K562 (cell line): Measurements from ENCODE around the gene H3-3A. TPM values are rescaled to one million over a fixed set of nuclear protein-coding genes. Genes with fewer than 3 reads are reported as not detected.

Source experiments
- BCL6 ChIP-seq: fragments of 250-450 bp; sonication (Bioruptor Pico); IDR thresholded peaks from 2 replicates; pipeline ENCODE4 v1.4.0; 2020
- E2F3 ChIP-seq: fragments of 250-450 bp; sonication (Bioruptor Pico); IDR thresholded peaks from 2 replicates; pipeline ENCODE4 v1.4.0; 2020; ENCODE audit warnings: mild to moderate bottlenecking
- FOXP1 ChIP-seq: sonication (generic); formaldehyde crosslinking; IDR thresholded peaks from 2 replicates; pipeline ENCODE4 v1.8.0; 2022; ENCODE audit warnings: mild to moderate bottlenecking, missing genetic modification reagents
- GMEB1 ChIP-seq: fragments of 250-450 bp; sonication (Bioruptor Pico); IDR thresholded peaks from 2 replicates; pipeline ENCODE4 v1.4.0; 2020; ENCODE audit warnings: mild to moderate bottlenecking
- KDM4B ChIP-seq, 2 experiments: fragments of 450-650 bp in 1 of 2; sonication (generic) in 1 of 2; IDR thresholded peaks; 2 replicates each; pipeline ENCODE4 v1.6.1; 2016 to 2017; ENCODE audit warnings: borderline replicate concordance in 2 of 2, antibody characterized with exemption in 1 of 2, low read depth in 1 of 2, mild to moderate bottlenecking in 1 of 2
- KHSRP ChIP-seq: fragments of 450-650 bp; IDR thresholded peaks from 2 replicates; pipeline ENCODE4 v1.6.1; 2017
- MAZ ChIP-seq, 2 experiments: fragments of 450-650 bp in 1 of 2; sonication (generic) in 1 of 2; formaldehyde crosslinking; IDR thresholded peaks in 1 of 2; conservative IDR thresholded peaks in 1 of 2; 2 replicates each; pipeline versions ENCODE4 v1.4.0 to v1.5.0; 2020; ENCODE audit warnings: mild to moderate bottlenecking in 1 of 2, missing genetic modification reagents in 1 of 2
- MYNN ChIP-seq, 2 experiments: sonication (generic); formaldehyde crosslinking in 1 of 2; IDR thresholded peaks; 2 replicates each; pipeline versions ENCODE4 v1.5.0 to v1.6.1; 2016 to 2020; ENCODE audit warnings: antibody characterized with exemption in 1 of 2, missing genetic modification reagents in 1 of 2
- NFYB ChIP-seq: IDR thresholded peaks from 2 replicates; pipeline ENCODE4 v1.6.1; 2011; ENCODE audit warnings: mild to moderate bottlenecking, moderate library complexity; ENCODE audit not compliant: insufficient read length; ENCODE audit errors: extremely low read depth
- PTTG1 ChIP-seq: fragments of 450-650 bp; IDR thresholded peaks from 2 replicates; pipeline ENCODE4 v1.6.1; 2016; ENCODE audit warnings: low read depth, mild to moderate bottlenecking, missing genetic modification characterization, missing compliant biosample characterization
- SMARCB1 ChIP-seq: IDR thresholded peaks from 2 replicates; pipeline ENCODE4 v1.6.1; 2011; ENCODE audit warnings: improper control_type of control experiment, low read depth; ENCODE audit not compliant: insufficient read length
- SRSF3 ChIP-seq: fragments of 200-400 bp; formaldehyde crosslinking; IDR thresholded peaks from 2 replicates; pipeline ENCODE4 v1.6.1; 2016; ENCODE audit warnings: mild to moderate bottlenecking, low read length, moderate library complexity; ENCODE audit not compliant: insufficient read depth
- TCF3 ChIP-seq: sonication (generic); formaldehyde crosslinking; IDR thresholded peaks from 2 replicates; pipeline ENCODE4 v1.4.0; 2020; ENCODE audit warnings: mild to moderate bottlenecking, missing genetic modification reagents
- VEZF1 ChIP-seq: fragments of 200-800 bp; sonication (Bioruptor generic); IDR thresholded peaks from 2 replicates; pipeline ENCODE4 v1.6.1; 2017; ENCODE audit warnings: missing genetic modification characterization, missing compliant biosample characterization
- ZKSCAN8 ChIP-seq: fragments of 200-800 bp; sonication (Bioruptor generic); IDR thresholded peaks from 2 replicates; pipeline ENCODE4 v1.6.1; 2016; ENCODE audit warnings: missing genetic modification characterization, missing compliant biosample characterization
- ZNF224 ChIP-seq: sonication (generic); formaldehyde crosslinking; IDR thresholded peaks from 2 replicates; pipeline ENCODE4 v1.8.0; 2022; ENCODE audit warnings: mild to moderate bottlenecking, missing genetic modification reagents
- ZNF696 ChIP-seq: fragments of 250-450 bp; sonication (Bioruptor Pico); conservative IDR thresholded peaks from 2 replicates; pipeline ENCODE4 v1.4.0; 2020; ENCODE audit warnings: mild to moderate bottlenecking, moderate library complexity
- polyA plus RNA-seq, 8 experiments: library from polyadenylated mRNA; depleted of rRNA in 4 of 8; stranded (reverse) in 5 of 8; unstranded in 3 of 8; fragments of >200 nt; fragmentation: Nextera tagmentation in 2 of 8; fragmentation: Illumina TruSeq in 1 of 8; extraction: Ambion mirVana in 2 of 8; extraction: Trizol in 1 of 8; gene quantifications; 2 replicates each; pipeline versions ENCODE4 v1.2.1 to v1.2.3, GENCODE V29; 2011 to 2014; ENCODE audit warnings: inconsistent platforms in 1 of 8, missing spikeins in 1 of 8
- total RNA-seq, 7 experiments: library from RNA; depleted of rRNA in 6 of 7; stranded (reverse); fragments of >200 nt in 6 of 7; fragmentation: Illumina TruSeq in 2 of 7; extraction: Trizol in 2 of 7; gene quantifications; 2 replicates each; pipeline versions ENCODE4 v1.2.1 to v1.2.3, GENCODE V29; 2011 to 2021; ENCODE audit warnings: low replicate concordance in 1 of 7
- TF ChIP-seq, protein P1 (sequence below): fragments of 250-450 bp; sonication (Bioruptor Pico); IDR thresholded peaks from 2 replicates; pipeline ENCODE4 v1.5.0; 2020; ENCODE audit warnings: mild to moderate bottlenecking
- TF ChIP-seq, protein P2 (sequence below), 2 experiments: fragments of 450-650 bp; IDR thresholded peaks; 2 replicates each; pipeline ENCODE4 v1.6.1; 2016
- TF ChIP-seq, protein P3 (sequence below): sonication (generic); formaldehyde crosslinking; IDR thresholded peaks from 2 replicates; pipeline ENCODE4 v1.8.0; 2022; ENCODE audit warnings: missing genetic modification reagents, mild to moderate bottlenecking, borderline replicate concordance

H3-3A gene
- total and polyA plus RNA-seq, 9 of the 15 experiments (the other 6 are each of a cell fraction or from before 2014, with no cell fraction given) = 426 to 1,083 (median 591) TPM

DNA sequence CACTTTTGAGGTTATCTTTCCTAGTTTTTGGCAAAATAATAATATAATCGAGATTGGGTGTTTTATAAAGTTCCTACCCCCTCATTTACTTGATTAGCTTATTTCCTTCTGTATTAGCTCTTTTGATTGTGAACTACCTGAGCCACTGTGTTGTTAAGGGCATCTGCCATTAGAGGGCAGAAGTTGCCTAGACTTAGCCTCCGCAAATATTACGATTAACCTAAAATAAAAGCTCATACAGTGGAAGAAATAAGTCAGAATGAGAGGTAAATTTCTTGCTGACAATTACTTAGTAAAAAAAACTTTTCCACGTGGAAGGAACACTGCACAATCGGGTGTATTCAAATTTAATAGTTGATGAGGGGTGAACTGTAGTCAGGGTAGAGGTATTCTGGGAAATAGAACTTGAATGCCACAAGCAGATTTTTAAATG is 2.3 kb downstream of the H3-3A start (continued):
- TF ChIP-seq KDM4B (IDR thresholded peaks at IDR 0.05; ENCODE audit: borderline replicate concordance in 2 of 2, low read depth in 1 of 2) = no peak
- no peak for TF ChIP-seq NFYB
- no peak for TF ChIP-seq ZNF696 (CRISPR knock-in tag)
- TF ChIP-seq VEZF1 = no peak; the same call in 1 of the 2 replicates
- 0 out of 2 replicates have a peak, but pooled peaks have one; percentile 19 for TF ChIP-seq TCF3
- TF ChIP-seq MYNN (IDR thresholded peaks at IDR 0.05) = no peak
- TF ChIP-seq MYNN (CRISPR knock-in tag; IDR thresholded peaks at IDR 0.05) = no peak
- TF ChIP-seq E2F3 (CRISPR knock-in tag) = no peak
- no peak for TF ChIP-seq ZNF224 (CRISPR knock-in tag)
- TF ChIP-seq SMARCB1 = no peak
- no peak for TF ChIP-seq GMEB1 (CRISPR knock-in tag)
- TF ChIP-seq MAZ (CRISPR knock-in tag; conservative IDR thresholded peaks at IDR 0.05 in 1 of 2, IDR thresholded peaks at IDR 0.05 in 1 of 2) = 0 out of 4 replicates have a peak, but pooled peaks of 1 of the 2 experiments have one; percentile 8
- TF ChIP-seq, protein P1, sequence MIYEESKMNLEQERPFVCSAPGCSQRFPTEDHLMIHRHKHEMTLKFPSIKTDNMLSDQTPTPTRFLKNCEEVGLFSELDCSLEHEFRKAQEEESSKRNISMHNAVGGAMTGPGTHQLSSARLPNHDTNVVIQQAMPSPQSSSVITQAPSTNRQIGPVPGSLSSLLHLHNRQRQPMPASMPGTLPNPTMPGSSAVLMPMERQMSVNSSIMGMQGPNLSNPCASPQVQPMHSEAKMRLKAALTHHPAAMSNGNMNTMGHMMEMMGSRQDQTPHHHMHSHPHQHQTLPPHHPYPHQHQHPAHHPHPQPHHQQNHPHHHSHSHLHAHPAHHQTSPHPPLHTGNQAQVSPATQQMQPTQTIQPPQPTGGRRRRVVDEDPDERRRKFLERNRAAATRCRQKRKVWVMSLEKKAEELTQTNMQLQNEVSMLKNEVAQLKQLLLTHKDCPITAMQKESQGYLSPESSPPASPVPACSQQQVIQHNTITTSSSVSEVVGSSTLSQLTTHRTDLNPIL = no peak
- no peak for TF ChIP-seq ZKSCAN8 (CRISPR knock-in tag)
- no peak for TF ChIP-seq SRSF3
- TF ChIP-seq KHSRP = no peak
- no peak for TF ChIP-seq PTTG1
- TF ChIP-seq, protein P2, sequence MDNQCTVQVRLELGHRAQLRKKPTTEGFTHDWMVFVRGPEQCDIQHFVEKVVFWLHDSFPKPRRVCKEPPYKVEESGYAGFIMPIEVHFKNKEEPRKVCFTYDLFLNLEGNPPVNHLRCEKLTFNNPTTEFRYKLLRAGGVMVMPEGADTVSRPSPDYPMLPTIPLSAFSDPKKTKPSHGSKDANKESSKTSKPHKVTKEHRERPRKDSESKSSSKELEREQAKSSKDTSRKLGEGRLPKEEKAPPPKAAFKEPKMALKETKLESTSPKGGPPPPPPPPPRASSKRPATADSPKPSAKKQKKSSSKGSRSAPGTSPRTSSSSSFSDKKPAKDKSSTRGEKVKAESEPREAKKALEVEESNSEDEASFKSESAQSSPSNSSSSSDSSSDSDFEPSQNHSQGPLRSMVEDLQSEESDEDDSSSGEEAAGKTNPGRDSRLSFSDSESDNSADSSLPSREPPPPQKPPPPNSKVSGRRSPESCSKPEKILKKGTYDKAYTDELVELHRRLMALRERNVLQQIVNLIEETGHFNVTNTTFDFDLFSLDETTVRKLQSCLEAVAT (IDR thresholded peaks at IDR 0.05) = peak; percentile 7 to 13; a peak in 2 of 4 replicates
- TF ChIP-seq FOXP1 (CRISPR knock-in tag) = no peak
- TF ChIP-seq, protein P3, sequence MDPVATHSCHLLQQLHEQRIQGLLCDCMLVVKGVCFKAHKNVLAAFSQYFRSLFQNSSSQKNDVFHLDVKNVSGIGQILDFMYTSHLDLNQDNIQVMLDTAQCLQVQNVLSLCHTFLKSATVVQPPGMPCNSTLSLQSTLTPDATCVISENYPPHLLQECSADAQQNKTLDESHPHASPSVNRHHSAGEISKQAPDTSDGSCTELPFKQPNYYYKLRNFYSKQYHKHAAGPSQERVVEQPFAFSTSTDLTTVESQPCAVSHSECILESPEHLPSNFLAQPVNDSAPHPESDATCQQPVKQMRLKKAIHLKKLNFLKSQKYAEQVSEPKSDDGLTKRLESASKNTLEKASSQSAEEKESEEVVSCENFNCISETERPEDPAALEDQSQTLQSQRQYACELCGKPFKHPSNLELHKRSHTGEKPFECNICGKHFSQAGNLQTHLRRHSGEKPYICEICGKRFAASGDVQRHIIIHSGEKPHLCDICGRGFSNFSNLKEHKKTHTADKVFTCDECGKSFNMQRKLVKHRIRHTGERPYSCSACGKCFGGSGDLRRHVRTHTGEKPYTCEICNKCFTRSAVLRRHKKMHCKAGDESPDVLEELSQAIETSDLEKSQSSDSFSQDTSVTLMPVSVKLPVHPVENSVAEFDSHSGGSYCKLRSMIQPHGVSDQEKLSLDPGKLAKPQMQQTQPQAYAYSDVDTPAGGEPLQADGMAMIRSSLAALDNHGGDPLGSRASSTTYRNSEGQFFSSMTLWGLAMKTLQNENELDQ (CRISPR knock-in tag) = no peak
- no peak for TF ChIP-seq BCL6 (CRISPR knock-in tag)
